Upper lobe of left lung (tissue), 6 donors: ENCODE results near the gene GATD1. TPM values are rescaled to one million over a fixed set of nuclear protein-coding genes. Genes with fewer than 3 reads are reported as not detected.

Source experiments
- ATAC-seq, 2 donors: fragments of 200-7000 bp; cut with Tn5 transposase; one replicate each; pipeline ENCODE4 v1.9.1; 2022; ENCODE audit warnings: mild to moderate bottlenecking in 2 of 2, moderate library complexity in 2 of 2; ENCODE audit not compliant: low FRiP score in 2 of 2
- DNase-seq, 2 donors: peaks; one replicate each; pipeline ENCODE4 v3.0.0-alpha.2; 2019 to 2020
- H3K27ac ChIP-seq, 4 donors: fragments of 200-600 bp; sonication (generic); one replicate each; pipeline ENCODE4 v1.5.1; 2016 to 2019
- H3K27me3 ChIP-seq, 4 donors: fragments of 200-600 bp; sonication (generic); one replicate each; pipeline ENCODE4 v1.5.1; 2017 to 2019
- H3K36me3 ChIP-seq, 4 donors: fragments of 200-600 bp; sonication (generic); one replicate each; pipeline ENCODE4 v1.5.1; 2016 to 2019
- H3K4me1 ChIP-seq, 4 donors: fragments of 200-600 bp; sonication (generic); one replicate each; pipeline ENCODE4 v1.5.1; 2018 to 2019
- H3K4me3 ChIP-seq, 4 donors: fragments of 200-600 bp; sonication (generic); one replicate each; pipeline ENCODE4 v1.5.1; 2017 to 2019; ENCODE audit warnings: mild to moderate bottlenecking in 2 of 4, moderate library complexity in 1 of 4
- H3K9me3 ChIP-seq, 4 donors: fragments of 200-600 bp; sonication (generic); one replicate each; pipeline ENCODE4 v1.5.1; 2018 to 2019
- CTCF ChIP-seq, 6 experiments: fragments of 450-650 bp in 4 of 6; fragments of 200-600 bp in 2 of 6; sonication (generic) in 2 of 6; IDR thresholded peaks; one replicate each; pipeline ENCODE4 v1.5.1; 2016 to 2019; ENCODE audit warnings: antibody characterized with exemption in 6 of 6
- EP300 ChIP-seq, 4 donors: sonication (generic); formaldehyde crosslinking; IDR thresholded peaks; one replicate each; pipeline ENCODE4 v1.5.1; 2017; ENCODE audit warnings: antibody characterized with exemption in 4 of 4, control low read depth in 2 of 4
- POLR2A ChIP-seq, 4 donors: fragments of 450-650 bp; IDR thresholded peaks; one replicate each; pipeline ENCODE4 v1.5.1; 2016 to 2017; ENCODE audit warnings: antibody characterized with exemption in 4 of 4, mild to moderate bottlenecking in 2 of 4
- POLR2AphosphoS5 ChIP-seq, 2 donors: sonication (generic); formaldehyde crosslinking; IDR thresholded peaks; one replicate each; pipeline ENCODE4 v1.5.1; 2017; ENCODE audit warnings: antibody characterized with exemption in 2 of 2
- WGBS, 2 donors: methylation state at CpG; one replicate each; pipeline ENCODE4 v1.1.5; 2017 to 2018; 5-methylcytosine and 5-hydroxymethylcytosine counted together
- total RNA-seq, 6 donors: library from RNA; depleted of rRNA in 4 of 6; stranded (reverse); fragments of >200 nt in 4 of 6; gene quantifications; one replicate each; pipeline versions ENCODE4 v1.1.0 to v1.2.1, GENCODE V29; 2016 to 2021
- donor health status: DM: no; HTN: no; CAD: no; lungs with moderate emphysema.
- donor health status: DM: no; HTN: yes; CAD: no; lungs with severe emphysema.

GATD1 gene
- total RNA-seq = 10 to 100 TPM; 14.8 to 77.7 (median 63.6) TPM

GRCh38 chr11:777288-778255 is at the start of gene GATD1:
Gene GATD1, minus strand, starts transcription at chr11:777487. Its CDS starts 25 bp downstream, at chr11:777462.
- TF ChIP-seq CTCF (IDR thresholded peaks at IDR 0.05) (peak in 2 of 6 experiments; percentile 20 to 38), POLR2AphosphoS5 (IDR thresholded peaks at IDR 0.05) (peak; percentile 15 to 74), POLR2A (IDR thresholded peaks at IDR 0.05) (peak in 3 of 4 donors; percentile 63 to 93 (median 74)), EP300 (IDR thresholded peaks at IDR 0.05) (no peak)
- Histone ChIP-seq H3K27ac (peak within 1 kb of the TSS; percentile 84 to 92 (median 88)), H3K4me3 (peak within 1 kb of the TSS; percentile 67 to 99 (median 88)), H3K4me1 (peaks cover 15 to 46% (median 32%) of the 10 kb centered on the region in 4 donors), H3K9me3 (no peaks in the 10 kb centered on the region), H3K27me3 (no peaks in the 10 kb centered on the region), H3K36me3 (peaks cover 0 to 18% (median 15%) of the 10 kb centered on the region in 4 donors)
- DNase-seq = peak; percentile 93 to 100
- peak; percentile 81 to 97 for ATAC-seq
- WGBS, 2 donors = 1 to 2% methylated on average over 38 to 50 of the region's 110 CpGs

GRCh38 chr11:826836-827145 is 49.5 kb upstream of the GATD1 start:
- H3K27ac ChIP-seq = peak overlapping the region; percentile 77 to 92 (median 84)
- 0 to 2% methylated on average over 10 to 13 of the region's 22 CpGs for WGBS, 2 donors
- peak overlapping the region; percentile 22 to 61 (median 57) for H3K4me3 ChIP-seq
- TF ChIP-seq CTCF (IDR thresholded peaks at IDR 0.05) (no peak), POLR2A (IDR thresholded peaks at IDR 0.05) (no peak), EP300 (IDR thresholded peaks at IDR 0.05) (no peak), POLR2AphosphoS5 (IDR thresholded peaks at IDR 0.05) (no peak)
- H3K4me1 ChIP-seq = peaks cover 73 to 93% (median 76%) of the 10 kb centered on the region in 4 donors
- no peaks in the 10 kb centered on the region for H3K9me3 ChIP-seq
- peaks cover 0 to 4% (median 0%) of the 10 kb centered on the region in 4 donors for H3K27me3 ChIP-seq
- ATAC-seq = no peak
- H3K36me3 ChIP-seq = peaks cover 20 to 38% (median 29%) of the 10 kb centered on the region in 4 donors
- DNase-seq = no peak

- DNase-seq (no peak), ATAC-seq (no peak)
- Histone ChIP-seq H3K27me3 (peaks cover 0 to 4% (median 0%) of the 10 kb centered on the region in 4 donors), H3K9me3 (no peaks in the 10 kb centered on the region), H3K4me3 (peak overlapping the region in 2 of 4 donors; percentile 59 to 61), H3K36me3 (peaks cover 20 to 42% (median 29%) of the 10 kb centered on the region in 4 donors), H3K27ac (peak overlapping the region; percentile 77 to 92 (median 84)), H3K4me1 (peaks cover 74 to 93% (median 78%) of the 10 kb centered on the region in 4 donors)
- WGBS, 2 donors = 67 to 71% methylated on average over 5 to 9 of the region's 9 CpGs
- no peak for TF ChIP-seq POLR2A (IDR thresholded peaks at IDR 0.05)
- no peak for TF ChIP-seq EP300 (IDR thresholded peaks at IDR 0.05)
- no peak for TF ChIP-seq POLR2AphosphoS5 (IDR thresholded peaks at IDR 0.05)
- TF ChIP-seq CTCF (IDR thresholded peaks at IDR 0.05) = no peak
These were observed 48.9 kb upstream of the GATD1 start for GRCh38 chr11:826227-826621.

- 74% methylated on average over 8 to 10 of the region's 12 CpGs for WGBS, 2 donors
- H3K4me1 ChIP-seq = peaks cover 74 to 93% (median 78%) of the 10 kb centered on the region in 4 donors
- H3K36me3 ChIP-seq = peaks cover 20 to 42% (median 29%) of the 10 kb centered on the region in 4 donors
- ATAC-seq (peak in 1 of 2 donors; percentile 19), DNase-seq (peak in 1 of 2 donors; percentile 64)
- H3K4me3 ChIP-seq = no peak overlapping the region
- H3K27me3 ChIP-seq = no peaks in the 10 kb centered on the region
- TF ChIP-seq POLR2AphosphoS5 (IDR thresholded peaks at IDR 0.05) (no peak), CTCF (IDR thresholded peaks at IDR 0.05) (no peak)
- no peaks in the 10 kb centered on the region for H3K9me3 ChIP-seq
- peak overlapping the region; percentile 77 to 92 (median 84) for H3K27ac ChIP-seq
These were observed 48.3 kb upstream of the GATD1 start for GRCh38 chr11:825366-826226.
